HG03025 (cell line): ENCODE measurements around the gene RALB.

Experiments
- ATAC-seq: cut with Tn5 transposase; IDR thresholded peaks from one replicate; pipeline ENCODE4 v1.9.1; 2021; ENCODE audit warnings: mild to moderate bottlenecking, moderate library complexity; ENCODE audit not compliant: unreplicated experiment, low FRiP score

The RALB gene

GRCh38 chr2:120261387-120262006 lies 8.8 kb downstream of the RALB start:
- peak; percentile 75 for ATAC-seq

- ATAC-seq = no peak
Measured at GRCh38 chr2:120262150-120262549, 9.5 kb downstream of the RALB start.

GRCh38 chr2:120262761-120263428 lies 10.2 kb downstream of the RALB start:
- ATAC-seq = no peak

GRCh38 chr2:120265006-120265405 lies 12.4 kb downstream of the RALB start:
- no peak for ATAC-seq

DNA sequence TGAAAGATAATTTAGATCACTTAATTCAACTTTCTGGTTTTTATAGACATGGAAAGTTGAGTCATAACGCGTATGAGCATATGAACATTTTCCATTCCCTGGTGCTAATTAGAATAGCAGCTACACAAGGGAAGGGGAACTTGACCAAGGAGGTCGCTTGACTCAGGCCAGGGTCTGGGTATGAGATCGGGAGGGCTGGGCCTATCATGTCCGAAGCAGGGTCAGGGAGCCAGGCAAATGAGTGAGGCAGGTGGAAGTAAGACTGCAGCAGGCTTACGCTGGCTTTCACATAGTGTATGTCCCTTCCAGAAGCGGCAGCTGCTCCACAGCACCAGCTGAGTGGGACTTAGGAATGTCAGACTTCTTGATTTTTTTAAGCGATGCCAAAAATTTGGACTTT lies 14.7 kb downstream of the RALB start:
- no peak for ATAC-seq

GRCh38 chr2:120269076-120269744 lies 16.6 kb downstream of the RALB start:
- ATAC-seq = no peak

- no peak for ATAC-seq
Measured at GRCh38 chr2:120269816-120270215, 17.2 kb downstream of the RALB start.

GRCh38 chr2:120271711-120272379 lies 19.2 kb downstream of the RALB start:
- no peak for ATAC-seq

DNA sequence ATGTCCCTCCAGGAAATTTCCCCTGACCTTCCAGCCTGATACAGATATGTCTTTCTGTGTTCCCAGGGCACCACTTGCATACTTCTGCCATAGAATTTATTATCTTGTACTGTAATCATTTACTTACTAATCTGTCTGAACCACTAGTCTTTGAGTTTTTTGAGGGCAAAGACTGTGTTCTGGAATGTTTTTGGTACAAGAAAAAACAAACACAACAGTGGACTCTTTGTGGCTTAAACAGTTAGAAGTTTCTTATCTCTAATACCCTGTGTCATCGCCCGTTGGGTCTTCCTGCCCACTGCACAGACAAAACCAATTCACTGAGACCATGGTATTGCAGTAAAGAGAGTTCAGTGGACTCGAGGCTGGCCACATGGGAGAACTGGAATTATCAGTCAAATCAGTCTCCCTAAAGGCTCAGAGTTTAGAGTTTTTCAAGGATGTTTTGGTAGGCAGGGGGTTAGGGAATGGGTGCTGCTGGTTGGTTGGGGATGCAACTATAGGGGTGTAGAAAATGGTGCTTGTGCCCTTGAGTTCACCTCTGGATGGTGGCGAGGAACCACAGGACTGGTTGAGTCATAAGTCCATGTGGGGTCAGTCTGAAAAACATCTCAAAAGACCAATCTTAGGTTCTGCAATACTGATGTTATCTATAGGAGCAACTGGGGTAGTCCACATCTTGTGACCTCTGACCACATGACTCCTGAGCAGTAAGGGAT lies 20.3 kb downstream of the RALB start:
- ATAC-seq = no peak

- ATAC-seq = no peak
Measured at GRCh38 chr2:120275617-120276400, 23.2 kb downstream of the RALB start.

DNA sequence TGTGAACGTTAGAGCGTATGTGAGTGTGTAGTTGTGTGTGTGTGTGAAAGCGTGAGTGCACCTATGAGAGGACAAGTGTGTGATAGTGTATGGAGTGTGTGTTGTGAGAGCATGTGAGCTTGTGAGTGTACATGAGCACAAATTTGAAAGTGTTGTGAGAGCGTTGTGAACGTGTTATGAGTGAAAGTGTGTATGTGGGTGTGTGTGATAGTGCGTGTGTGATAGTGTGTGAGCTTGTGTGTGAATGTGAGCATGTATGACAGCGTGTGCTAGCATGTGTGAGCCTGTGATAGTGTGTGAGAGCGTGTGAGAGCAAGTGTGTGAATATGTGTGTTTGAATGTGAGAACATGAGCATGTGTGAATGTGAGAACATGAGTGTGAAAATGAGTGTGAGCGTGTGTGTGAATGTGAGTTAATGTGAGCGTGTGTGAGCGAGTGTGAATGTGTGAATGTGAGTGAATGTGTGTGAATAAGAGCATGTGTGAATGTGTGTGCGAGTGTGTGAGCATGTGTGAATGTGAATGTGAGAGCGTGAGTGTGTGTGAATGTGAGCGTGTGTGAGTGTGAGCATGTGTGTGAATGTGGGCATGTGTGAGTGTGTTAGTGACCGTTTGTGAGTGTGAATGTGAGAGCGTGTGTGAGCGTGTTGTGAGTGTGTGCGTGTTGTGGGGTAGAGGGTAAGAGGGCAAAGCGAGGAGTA lies 25.0 kb downstream of the RALB start:
- ATAC-seq = no peak

DNA sequence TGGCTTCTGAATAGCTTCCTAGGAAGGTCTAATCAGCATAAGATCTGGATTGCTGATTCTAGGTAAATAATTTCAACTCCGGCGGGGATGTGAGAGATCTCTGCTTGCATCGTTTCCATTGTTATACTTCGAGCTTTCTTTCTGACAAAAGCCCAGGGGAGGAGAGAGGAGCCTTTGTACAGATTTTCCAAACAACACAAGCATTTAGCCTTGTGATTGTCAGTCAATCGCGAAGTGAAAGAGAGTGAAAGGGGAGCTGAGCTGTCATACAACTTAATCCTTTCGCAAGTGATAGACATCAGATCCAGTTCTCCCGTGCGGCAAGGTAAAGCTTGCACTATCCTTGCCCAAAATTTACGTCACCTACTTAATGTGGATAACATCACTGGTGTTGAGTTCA lies 26.2 kb downstream of the RALB start:
- ATAC-seq = no peak

DNA sequence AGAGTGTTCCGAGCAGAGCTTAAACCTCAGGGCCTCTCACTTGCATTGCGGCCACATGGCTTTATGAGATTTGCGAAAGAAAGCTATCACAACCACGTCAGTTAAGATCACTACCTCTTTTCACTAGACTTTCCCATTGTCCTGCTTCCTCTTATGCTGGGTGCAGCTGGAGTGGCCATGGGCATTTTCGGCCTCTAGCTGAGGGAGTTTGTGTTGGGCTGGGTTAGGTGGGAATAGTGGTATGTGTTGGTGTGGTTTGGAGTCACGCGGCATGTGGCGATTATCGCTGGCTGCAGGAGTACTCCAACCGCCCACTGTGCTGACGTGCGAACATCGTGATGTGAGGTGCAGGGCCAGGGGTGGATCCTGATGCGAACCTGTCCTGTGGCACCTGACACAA lies 27.1 kb downstream of the RALB start:
- no peak for ATAC-seq

DNA sequence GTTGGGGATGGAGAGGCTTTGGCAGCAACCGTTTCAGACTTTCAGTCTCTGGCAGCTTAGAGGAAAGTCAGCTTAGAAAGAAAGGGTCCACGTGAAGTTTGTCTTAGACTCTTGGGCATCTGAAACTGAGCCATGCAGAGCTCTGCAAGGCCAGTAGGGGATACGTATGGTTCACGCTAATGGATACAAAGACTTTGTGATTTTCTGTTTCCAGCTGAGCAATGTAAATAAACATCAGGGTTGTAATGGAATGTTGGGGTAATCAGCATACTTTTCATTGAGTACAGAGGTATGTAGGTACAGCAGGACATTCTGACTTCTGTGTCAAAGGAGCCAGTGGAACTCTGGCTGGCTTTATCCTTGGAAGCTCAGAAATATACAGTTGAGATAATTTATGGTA lies 31.0 kb downstream of the RALB start:
- ATAC-seq = no peak

DNA sequence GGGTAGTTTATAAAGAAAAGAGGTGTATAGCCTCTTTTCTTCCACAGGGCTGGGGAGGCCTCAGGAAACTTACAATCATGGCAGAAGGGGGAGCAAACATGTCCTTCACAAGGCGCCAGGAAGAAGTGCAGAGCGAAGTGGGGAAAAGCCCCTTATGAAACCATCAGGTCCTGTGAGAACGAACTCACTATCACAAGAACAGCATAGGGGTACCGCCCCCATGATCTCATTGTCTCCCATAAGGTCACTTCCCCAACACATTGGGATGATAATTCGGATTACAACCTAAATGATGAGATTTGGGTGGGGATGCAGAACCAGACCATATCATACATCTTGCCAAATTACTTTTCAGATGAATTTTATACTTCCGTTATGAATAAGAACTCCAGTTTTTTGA lies 32.4 kb downstream of the RALB start:
- ATAC-seq = no peak

- ATAC-seq = peak; percentile 96
Measured at GRCh38 chr2:120287183-120288015, 34.7 kb downstream of the RALB start.

DNA sequence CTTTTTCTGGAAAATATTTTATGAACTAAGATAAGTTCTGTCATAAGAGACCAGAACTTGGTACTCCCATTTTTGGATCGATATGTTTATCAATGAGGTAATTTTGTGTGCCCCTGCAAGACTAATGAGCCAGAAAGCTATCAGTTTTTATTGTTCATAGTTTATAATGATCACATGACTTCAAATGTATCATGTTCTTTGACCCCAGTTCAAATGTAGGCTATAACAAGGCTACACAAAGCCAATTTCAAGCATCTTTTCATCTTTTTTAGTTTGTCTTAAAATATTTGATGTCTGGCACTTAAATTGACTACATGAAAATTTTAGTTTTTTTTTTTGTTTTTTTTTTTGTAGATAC lies 35.3 kb downstream of the RALB start:
- no peak for ATAC-seq

DNA sequence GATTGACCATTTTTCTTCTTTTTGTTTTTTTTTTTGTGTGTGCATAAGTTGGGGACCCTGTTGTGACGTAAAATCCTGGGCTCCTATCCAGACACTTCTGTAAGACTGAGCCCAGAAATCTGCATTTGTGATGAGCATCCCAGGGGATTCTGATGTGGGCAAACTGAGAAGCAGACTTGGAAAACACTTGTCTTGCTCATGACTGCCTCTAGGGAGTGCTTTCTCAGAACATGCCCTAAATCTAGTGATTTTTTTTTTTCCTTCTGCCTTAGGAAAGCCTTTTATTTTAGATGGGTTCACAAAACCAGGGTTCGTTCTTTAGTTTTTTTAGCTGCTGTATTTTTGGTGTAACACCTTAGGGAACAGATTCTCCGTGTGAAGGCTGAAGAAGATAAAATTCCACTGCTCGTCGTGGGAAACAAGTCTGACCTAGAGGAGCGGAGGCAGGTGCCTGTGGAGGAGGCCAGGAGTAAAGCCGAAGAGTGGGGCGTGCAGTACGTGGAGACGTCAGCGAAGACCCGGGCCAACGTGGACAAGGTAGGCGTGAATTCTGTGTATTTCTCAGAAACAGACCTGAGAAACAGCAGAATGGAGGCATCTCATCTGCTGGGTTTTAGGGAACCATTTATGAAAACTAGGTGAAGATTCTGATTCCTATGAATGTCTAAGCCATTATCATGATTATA lies 36.7 kb downstream of the RALB start:
- no peak for ATAC-seq
